Measurements from ENCODE around the gene ABHD1.
"Not testable (repeated sequence)": the region's sequence is repeated elsewhere in the genome, so short reads cannot be mapped to it uniquely, and the experiment has no call there.

Gene ABHD1

GRCh38 chr2:27174638-27175037 lies 51.0 kb downstream of the ABHD1 start:
- no peak for DNase-seq

GRCh38 chr2:27175330-27175729 lies 51.7 kb downstream of the ABHD1 start:
- DNase-seq: no peak

- not testable (repeated sequence) for DNase-seq
Observed at GRCh38 chr2:27175781-27176180, 52.2 kb downstream of the ABHD1 start.

GRCh38 chr2:27177441-27178351 lies 54.1 kb downstream of the ABHD1 start:
- no peak for DNase-seq

GRCh38 chr2:27178469-27178868 lies 54.9 kb downstream of the ABHD1 start:
- DNase-seq: no peak

- no peak for DNase-seq
Observed at GRCh38 chr2:27179344-27180000, 55.9 kb downstream of the ABHD1 start.

Measured in NCI-H1048 (cell line).